GM21529 (cell line): Measurements from ENCODE around the gene LZTS2.
"Not testable (repeated sequence)": the region's sequence is repeated elsewhere in the genome, so short reads cannot be mapped to it uniquely, and the experiment has no call there.

Experiments
- ATAC-seq: cut with Tn5 transposase; IDR thresholded peaks from one replicate; pipeline ENCODE4 v1.9.1; 2021; ENCODE audit not compliant: unreplicated experiment

The LZTS2 gene

GRCh38 chr10:100999742-101000126 lies at the start of gene LZTS2:
LZTS2 (plus strand) TSS chr10:100999808; CDS start chr10:101002539, 2,731 bp downstream.
- no peak for ATAC-seq

- no peak for ATAC-seq
Observed at GRCh38 chr10:100960251-100960650, 39.4 kb upstream of the LZTS2 start.

DNA sequence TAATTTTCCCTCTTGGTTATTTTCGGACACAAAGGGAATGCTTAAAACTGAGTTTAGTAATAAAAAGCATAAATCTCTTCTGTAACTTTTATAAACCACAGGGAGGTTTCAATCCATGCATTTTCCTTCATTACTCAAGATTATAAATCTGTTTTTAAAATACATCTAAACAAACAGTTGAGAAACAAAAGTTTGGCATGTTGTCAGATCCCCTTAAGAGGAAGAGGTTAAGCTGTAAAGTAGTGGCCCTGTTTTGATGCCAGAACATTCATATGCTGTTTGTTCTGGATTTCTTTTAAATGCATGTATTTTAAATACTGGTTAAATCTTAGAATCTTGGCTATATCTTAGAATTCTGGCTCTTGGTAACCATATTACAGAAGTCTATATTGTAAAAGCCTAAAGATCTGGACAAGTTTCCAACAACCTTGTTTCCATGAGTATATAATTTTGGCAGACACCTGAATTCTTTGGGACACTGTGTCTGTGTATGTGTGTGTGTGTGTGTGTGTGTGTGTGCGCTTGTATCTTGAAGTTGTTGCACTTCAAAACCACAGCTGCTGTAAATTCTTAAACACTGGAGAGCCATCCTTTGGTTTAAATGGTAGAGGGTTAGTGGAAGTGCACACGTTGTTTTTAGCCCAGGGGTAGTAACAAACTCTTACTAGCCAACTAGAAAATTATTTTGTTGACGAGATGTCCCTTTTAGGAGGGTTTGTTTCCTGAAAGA lies 37.1 kb upstream of the LZTS2 start:
- ATAC-seq, result no peak

DNA sequence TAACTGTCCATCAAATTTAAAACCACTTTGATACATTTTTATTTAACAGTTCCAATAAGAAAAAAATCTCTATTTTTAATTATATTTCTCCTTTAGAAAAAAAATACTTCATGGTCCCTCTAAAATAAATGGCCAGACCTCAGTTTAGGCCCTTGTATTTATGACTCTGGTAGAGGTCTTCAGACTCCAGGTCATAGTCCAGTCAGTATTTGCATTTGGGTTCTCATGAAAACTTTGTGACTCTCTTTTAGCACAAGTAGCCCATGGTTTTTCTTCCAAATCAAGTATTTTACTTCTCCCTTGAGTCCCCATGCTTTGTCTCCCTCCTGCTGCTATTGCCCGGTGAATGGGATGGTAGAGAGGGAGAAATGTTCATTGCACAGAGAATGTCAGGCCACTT lies 35.8 kb upstream of the LZTS2 start:
- no peak for ATAC-seq

DNA sequence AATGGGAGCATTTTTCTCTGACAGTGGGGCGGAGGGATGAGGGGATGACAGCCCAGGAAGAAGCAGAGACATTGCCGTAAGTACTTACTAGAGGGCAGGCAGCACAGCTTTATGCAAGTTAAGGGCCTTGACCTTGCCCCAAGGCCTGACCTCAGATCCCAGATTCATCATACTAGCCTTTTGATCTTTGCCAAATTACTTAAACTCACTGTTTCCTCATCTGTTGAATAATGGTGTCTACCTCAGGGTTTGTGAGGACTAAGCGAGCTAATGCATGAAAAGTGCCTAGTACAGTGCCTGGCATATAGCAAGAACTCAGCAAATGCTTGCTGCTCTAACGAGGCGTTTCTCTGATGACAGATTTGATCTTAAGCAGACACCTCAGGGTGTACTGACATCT lies 33.8 kb upstream of the LZTS2 start:
- ATAC-seq, result no peak

DNA sequence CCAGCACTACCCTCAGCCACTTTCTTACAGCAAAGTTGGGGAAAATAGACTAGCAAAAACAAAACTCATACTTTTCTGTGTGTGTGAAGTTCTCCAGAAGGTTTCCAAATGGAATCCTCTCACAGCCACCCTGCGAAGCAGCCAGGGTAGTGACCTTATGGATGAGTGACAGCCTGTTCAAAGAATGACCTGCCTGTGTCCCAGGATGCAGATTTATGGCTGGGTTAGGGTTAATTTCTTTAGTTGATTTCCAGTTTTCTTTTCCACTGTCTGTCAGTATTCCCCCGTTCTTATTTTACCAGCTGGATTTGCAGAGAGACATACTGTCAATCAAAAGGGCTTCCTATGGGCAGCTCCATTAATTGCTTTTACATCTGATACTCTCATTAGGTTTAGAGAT lies 32.7 kb upstream of the LZTS2 start:
- no peak for ATAC-seq

- ATAC-seq, result no peak
Observed at GRCh38 chr10:100967332-100967731, 32.3 kb upstream of the LZTS2 start.

DNA sequence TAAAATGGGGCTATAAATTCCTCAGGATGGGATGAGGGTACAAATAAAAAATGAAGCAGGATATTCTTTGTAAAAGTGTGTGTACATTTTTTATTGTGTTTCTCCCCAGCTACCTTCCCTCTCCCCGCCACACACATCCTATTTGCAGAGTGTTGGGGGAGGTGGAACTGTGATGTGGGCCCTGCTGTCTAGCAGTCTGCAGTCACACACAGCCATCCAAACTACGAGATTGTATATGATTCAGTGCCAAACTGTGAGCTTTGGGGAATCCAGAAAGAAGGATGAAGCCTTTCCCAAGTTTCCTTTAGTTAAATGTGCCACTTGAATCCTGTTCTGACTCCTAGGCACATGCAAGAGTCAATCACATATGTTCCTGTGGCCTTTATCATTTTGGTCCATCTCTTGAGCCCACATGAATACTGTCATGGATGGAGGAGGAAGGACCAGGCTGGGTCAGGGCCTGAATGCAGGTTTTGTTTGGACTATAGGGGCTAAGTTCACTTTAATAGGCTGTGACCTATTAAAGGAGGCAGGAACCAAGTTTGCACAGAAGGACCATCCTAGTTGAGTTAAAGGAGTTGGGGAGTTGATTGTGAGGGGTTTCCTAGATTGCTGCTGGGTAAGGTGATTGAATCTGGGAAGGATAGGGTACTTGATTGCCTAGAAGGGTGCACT lies 31.4 kb upstream of the LZTS2 start:
- no peak for ATAC-seq

DNA sequence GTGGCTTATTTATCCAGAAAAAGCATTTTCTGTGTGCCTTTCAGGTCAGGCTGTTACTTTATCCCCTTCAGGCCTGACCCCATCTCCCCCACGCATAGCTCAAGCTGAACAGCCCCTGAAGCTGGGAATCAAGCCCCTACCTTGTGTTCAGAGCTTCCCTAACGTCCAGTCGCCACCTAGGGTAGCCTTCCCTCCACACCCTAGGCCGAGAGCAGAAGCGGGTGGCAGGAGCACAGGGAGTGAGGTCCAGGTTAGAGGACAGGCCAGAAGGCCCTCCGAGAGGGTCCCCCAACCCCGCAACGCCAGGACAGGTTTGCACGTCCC lies 30.8 kb upstream of the LZTS2 start:
- ATAC-seq, result no peak

DNA sequence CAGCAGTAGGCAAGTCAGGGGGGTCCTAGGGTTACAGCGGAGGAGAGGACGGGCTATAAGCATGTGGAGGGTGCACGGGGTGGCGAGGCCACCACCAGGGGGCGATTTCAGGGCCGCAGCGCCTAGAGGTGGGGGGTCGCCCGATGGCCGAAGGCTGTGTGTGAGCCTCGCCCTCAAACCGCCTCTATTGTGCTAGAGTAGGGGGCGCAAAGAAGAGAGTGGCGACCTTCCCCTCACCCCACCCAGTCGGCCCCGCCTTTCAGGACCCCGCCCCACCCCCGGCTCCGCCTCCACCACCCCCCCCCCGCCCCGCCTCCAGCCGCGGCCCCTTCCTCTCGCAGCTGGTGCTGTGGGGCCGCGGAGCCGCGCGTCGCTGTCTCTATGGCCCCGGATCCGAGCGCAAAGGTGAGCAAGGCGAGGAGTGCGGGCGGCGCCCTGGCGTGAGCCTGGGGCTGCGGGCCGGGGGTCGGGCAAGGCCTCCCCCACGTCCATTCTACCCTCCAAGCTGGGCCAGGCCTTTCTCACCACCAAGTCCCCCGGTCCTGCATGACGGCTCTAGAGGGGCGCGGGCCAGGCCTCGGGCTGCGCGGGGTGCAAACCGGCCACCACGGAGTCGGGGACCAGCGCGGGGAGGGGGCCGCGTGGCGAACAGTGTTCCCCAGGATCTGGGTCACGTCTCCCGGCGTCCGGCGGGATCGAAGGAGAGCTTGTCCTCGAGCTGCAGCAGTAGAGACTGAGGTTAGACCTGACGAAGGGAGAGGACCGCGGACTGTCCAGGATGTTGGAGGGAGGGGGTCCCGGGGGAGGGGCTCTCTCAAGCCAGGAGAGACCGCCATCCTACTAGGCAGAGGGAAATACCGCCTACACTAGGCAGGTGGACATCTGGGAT lies 30.2 kb upstream of the LZTS2 start, which contains the start of gene SEMA4G:
TSS of gene SEMA4G (plus strand) at position 318 of the 889 bp plus-strand sequence. CDS start 3,409 bp downstream, outside the sequence.
- peak; percentile 73 for ATAC-seq

DNA sequence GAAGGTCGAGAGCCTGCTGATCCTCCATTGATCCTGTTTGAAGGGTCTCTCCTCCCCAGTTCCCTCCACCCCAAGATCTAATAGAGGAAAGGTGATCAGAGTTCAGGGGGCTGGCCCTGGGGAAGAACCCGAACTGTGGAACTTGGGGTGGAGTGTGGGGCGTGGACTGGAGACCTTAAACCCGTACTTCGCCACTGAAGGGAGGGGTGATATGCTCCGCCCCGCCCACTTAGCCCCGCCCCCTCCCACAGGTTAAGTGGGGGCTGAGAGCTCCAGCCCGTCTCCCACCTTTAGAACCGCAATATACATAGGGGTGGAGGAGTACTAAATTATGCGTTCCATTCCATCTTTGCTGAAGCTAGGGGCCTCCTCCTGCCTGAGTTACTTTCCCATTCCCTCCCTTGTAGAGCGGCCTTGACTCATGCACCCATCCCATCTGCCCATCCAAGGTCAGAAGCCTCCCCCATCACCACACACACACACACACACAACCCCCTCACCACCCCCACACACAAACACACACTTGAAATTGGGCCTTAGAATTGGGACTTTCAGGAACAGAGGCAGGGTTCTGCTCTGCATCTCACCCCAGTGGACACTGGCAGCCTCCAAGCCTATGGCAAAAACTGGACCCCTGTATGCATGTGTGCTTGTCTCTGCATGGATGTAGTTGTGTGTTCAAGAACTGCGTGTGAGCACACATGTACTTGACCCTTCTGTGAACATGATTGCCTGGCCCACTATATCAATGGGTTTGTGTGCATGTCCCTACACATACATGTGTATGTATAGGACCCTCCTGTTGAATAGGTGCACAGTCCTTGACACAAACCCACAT lies 29.3 kb upstream of the LZTS2 start:
- ATAC-seq, result no peak

DNA sequence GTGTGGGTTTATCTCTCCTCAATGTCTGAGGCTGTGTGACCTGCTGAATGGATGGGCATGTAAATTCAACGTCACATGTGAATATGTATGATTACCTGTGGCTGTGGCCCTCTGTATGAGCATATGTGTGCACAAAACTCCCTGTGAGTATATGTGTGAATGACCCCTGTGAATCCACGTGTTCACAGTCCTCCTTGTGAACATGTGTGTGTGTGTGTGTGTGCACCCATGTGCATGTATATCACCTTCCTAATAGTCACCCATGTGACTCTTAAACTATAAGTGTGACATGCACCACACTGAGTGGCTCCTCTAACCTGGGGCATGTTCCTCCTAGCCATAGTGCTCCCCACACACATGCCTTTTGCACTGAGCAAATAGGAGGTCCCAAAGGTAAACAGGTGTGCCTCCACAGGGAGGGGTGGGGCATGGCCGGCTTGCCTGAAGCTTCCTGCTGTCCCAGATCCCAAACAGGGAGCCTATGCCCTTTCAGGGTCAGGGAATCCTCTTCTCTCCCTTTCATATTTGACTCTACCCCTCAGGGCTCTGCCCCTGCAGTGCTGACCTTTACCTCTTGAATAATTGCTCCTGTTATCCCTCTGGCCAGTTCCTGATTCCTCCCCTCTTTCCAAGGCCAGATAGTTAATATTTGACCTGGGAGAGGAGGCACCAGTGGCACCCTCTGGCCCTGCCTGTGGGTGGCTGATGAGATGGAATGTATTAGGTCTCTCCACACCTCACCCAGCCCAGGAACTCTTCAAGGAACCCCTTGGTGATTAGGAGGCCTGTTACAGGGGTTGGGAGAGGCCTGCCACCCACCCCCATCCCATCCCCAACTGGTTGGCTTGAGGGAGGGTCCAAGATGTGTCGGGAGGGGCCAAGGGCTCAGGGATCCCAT lies 28.4 kb upstream of the LZTS2 start:
- no peak for ATAC-seq

DNA sequence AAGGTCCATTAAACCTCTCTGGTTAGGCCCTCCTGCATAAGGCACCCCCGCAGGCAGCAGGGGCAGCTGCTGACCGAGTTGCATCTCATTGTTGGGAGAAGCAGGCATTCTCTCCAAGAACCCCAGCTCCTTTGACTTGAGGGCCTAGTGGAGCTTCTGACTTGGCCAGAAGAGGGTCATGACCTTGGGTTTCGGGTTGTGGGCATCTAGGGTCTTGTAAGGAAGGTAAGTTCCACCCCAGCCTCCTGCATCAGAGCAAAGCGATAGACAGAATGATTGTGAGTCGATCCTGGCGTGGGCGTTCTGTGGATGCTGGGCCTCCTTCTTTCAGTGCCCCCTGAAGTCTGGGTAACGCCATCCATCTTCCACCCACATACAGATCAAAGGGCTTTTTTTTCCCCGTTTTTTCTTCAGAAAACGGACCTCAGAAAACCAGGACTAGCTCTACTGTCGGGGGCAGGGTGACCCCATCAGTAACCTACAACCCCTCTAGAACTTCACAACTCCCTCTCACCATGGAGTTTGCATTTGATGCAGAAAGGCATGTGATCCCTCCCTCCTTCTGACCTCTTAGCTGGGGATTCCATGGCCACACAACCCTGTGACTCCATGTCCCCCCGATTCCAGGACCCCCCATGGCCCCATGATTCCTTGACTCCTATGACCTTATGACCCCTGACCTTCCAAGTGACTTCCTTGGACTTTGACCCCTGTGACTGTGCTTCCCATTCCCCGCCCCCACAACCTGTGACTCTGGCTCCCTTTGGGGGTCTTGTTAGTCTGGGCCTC lies 27.3 kb upstream of the LZTS2 start:
- no peak for ATAC-seq

DNA sequence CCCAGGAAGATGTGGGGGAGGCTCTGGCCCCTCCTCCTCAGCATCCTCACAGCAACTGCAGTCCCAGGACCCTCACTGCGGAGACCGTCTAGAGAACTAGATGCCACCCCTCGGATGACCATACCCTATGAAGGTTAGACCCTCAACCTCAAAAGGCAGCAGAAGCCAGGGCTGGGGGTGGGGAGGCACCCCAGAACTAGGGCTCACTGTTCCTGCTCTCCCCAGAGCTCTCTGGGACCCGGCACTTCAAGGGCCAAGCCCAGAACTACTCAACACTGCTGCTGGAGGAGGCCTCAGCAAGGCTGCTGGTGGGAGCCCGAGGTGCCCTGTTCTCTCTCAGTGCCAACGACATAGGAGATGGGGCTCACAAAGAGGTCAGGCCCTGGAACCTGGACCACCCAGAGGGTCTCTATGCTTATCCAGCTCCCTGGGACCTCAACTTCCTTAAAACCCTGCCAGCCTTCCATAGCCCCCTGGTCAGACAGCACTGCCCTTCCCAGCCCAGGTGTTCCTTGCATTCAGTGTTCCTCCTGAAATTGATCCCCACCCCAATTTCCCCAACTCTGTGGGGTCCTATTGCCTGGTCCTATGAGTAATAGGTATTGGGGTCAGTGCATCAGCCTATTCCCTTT lies 26.6 kb upstream of the LZTS2 start:
- no peak for ATAC-seq

GRCh38 chr10:100975397-100975796 lies 24.2 kb upstream of the LZTS2 start:
- ATAC-seq, result not testable (repeated sequence)

GRCh38 chr10:100976906-100977305 lies 22.7 kb upstream of the LZTS2 start:
- no peak for ATAC-seq

GRCh38 chr10:100977436-100977835 lies 22.2 kb upstream of the LZTS2 start:
- ATAC-seq, result no peak

- ATAC-seq, result no peak
Observed at GRCh38 chr10:100978121-100978900, 21.3 kb upstream of the LZTS2 start.
